PC-3 (cell line): ENCODE data around the gene SNAPC3.

ENCODE experiments used
- CTCF ChIP-seq: fragments of 300-600 bp; sonication (generic); conservative IDR thresholded peaks from 2 replicates; pipeline ENCODE4 v1.5.1; 2017; ENCODE audit warnings: antibody characterized with exemption, low read depth, mild to moderate bottlenecking, low read length
- EZH2 ChIP-seq: fragments of 300-600 bp; sonication (generic); IDR thresholded peaks from one replicate; pipeline ENCODE4 v1.6.1; 2017; ENCODE audit warnings: antibody characterized with exemption, mild to moderate bottlenecking, low read length; ENCODE audit not compliant: unreplicated experiment

GRCh38 chr9:15492485-15493150 lies 69.9 kb downstream of the SNAPC3 start:
- TF ChIP-seq CTCF (no peak), EZH2 (no peak)
